ENCODE results near the gene POU2F3. TPM values are rescaled to one million over a fixed set of nuclear protein-coding genes. Genes with fewer than 3 reads are reported as not detected.

The POU2F3 gene
- total RNA-seq, 1 donor from 2014 or later = not detected

DNA sequence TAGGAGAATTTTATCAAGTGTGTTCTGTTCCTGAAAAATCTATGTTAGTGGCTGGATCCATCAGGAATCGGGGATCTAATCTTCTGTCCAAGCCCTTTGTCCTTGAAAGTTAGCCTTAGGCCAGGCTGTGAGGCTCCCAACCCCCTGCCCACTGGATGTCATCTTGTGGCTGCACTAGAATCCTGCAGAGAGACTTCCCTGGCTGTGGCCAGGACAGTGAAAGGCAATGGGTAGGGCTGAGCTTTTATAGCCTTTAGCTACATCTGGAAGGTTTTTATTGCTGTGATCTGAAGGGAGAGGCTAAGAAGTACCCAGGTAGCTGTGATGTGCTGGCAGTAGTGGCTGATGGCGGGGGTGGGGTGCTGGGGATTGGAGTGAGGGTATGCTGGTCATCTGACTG lies 27.0 kb upstream of the POU2F3 start:
- Mint-ChIP-seq H3K4me1 (ENCODE audit: low read depth) (peaks cover 25% of the 10 kb centered on the region), H3K27ac (ENCODE audit: unreplicated experiment) (no peak overlapping the region), H3K36me3 (ENCODE audit: low read depth) (no peaks in the 10 kb centered on the region), H3K4me3 (ENCODE audit: unreplicated experiment) (no peak overlapping the region), H3K27me3 (ENCODE audit: low read depth) (no peaks in the 10 kb centered on the region), H3K9me3 (ENCODE audit: low read depth) (no peaks in the 10 kb centered on the region)
- TF ChIP-seq, protein P1, sequence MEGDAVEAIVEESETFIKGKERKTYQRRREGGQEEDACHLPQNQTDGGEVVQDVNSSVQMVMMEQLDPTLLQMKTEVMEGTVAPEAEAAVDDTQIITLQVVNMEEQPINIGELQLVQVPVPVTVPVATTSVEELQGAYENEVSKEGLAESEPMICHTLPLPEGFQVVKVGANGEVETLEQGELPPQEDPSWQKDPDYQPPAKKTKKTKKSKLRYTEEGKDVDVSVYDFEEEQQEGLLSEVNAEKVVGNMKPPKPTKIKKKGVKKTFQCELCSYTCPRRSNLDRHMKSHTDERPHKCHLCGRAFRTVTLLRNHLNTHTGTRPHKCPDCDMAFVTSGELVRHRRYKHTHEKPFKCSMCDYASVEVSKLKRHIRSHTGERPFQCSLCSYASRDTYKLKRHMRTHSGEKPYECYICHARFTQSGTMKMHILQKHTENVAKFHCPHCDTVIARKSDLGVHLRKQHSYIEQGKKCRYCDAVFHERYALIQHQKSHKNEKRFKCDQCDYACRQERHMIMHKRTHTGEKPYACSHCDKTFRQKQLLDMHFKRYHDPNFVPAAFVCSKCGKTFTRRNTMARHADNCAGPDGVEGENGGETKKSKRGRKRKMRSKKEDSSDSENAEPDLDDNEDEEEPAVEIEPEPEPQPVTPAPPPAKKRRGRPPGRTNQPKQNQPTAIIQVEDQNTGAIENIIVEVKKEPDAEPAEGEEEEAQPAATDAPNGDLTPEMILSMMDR (IDR thresholded peaks at IDR 0.05) = no peak
- DNase-seq (ENCODE audit: low spot score) = no peak

DNA sequence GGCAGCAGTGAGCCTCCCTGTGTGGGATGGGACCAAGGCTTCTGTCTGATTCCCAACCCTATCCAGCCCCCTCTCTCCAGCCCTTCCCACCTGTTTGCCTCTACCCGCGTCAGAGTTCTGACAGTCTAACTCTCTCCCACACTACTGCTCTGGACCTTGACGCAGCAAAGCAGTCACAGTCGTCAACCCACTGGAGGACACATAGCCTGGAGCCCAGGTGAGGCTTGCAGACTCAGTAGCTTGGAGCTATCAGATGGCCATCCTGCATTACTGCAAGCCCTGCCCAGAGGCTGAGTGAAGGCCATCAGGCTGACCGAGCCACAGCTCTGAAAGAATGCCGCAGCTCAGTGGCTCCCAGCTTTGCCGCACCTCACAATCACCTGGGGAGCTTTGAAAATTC lies 25.4 kb upstream of the POU2F3 start:
- no peak overlapping the region for H3K4me3 Mint-ChIP-seq (ENCODE audit: unreplicated experiment)
- H3K9me3 Mint-ChIP-seq (ENCODE audit: low read depth) = no peaks in the 10 kb centered on the region
- peaks cover 36% of the 10 kb centered on the region for H3K4me1 Mint-ChIP-seq (ENCODE audit: low read depth)
- DNase-seq (ENCODE audit: low spot score) = no peak
- no peak overlapping the region for H3K27ac Mint-ChIP-seq (ENCODE audit: unreplicated experiment)
- TF ChIP-seq, protein P1 (IDR thresholded peaks at IDR 0.05) = no peak
- H3K36me3 Mint-ChIP-seq (ENCODE audit: low read depth) = no peaks in the 10 kb centered on the region
- no peaks in the 10 kb centered on the region for H3K27me3 Mint-ChIP-seq (ENCODE audit: low read depth)

DNA sequence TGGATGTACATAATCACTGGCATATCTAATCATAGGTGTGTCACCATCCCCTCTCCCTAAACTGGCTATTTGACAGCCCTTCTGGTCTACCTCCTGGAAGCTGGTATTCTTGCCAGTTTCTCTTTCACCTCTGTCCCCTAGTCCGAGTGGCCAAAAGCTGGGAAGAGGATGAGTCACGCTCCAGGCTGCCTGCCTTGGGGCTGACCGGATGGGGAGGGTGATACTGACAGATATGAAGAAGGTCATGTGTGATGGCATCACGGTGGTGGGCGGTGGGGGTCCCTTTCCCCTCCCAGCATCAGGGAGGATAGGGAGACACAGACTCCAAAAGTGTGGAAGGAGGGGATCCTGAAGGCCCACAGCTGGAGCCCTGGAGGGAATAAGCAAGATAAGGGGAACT lies 24.3 kb upstream of the POU2F3 start:
- TF ChIP-seq, protein P1 (IDR thresholded peaks at IDR 0.05) = no peak
- no peaks in the 10 kb centered on the region for H3K36me3 Mint-ChIP-seq (ENCODE audit: low read depth)

DNA sequence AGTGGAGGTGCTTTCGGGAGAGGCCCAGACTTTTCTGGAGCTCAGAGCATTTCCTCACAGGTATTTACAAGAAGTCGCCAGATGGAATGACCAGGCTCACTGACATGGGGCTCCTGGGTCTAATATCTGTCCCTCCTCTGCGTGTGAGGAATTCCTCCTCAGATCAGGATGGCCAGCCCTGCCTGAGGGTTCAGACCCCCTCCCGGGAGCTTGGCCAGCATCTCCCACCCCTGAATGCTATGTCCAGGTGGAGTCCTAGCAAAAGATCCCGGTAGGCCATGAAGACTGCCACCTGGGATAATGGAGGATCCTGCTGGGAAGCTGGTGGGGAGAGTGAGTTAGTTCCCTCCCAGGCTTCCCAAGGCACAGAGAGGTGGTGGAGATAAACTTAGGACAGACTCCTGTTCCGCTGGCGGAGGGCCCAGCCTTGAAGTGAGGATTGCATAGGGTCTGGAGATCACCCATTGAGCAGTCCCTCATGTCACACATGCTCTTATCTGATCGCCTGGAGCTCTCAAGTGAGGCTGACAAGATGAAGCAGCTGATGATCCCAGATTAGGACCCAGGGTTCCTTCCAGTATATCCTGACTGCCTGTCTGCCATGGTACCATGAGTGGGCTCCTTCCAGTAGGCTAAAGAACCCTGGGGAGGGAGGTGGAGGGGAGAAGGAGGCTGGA lies 23.4 kb upstream of the POU2F3 start:
- no peak for DNase-seq (ENCODE audit: low spot score)
- Mint-ChIP-seq H3K4me1 (ENCODE audit: low read depth) (peaks cover 27% of the 10 kb centered on the region), H3K9me3 (ENCODE audit: low read depth) (no peaks in the 10 kb centered on the region)

More for the DNA sequence above, 24.3 kb upstream of the POU2F3 start:
- no peaks in the 10 kb centered on the region for H3K27me3 Mint-ChIP-seq (ENCODE audit: low read depth)
- no peak for DNase-seq (ENCODE audit: low spot score)
- peak overlapping the region; percentile 34 for H3K27ac Mint-ChIP-seq (ENCODE audit: unreplicated experiment)
- H3K4me1 Mint-ChIP-seq (ENCODE audit: low read depth) = peaks cover 29% of the 10 kb centered on the region
- no peak overlapping the region for H3K4me3 Mint-ChIP-seq (ENCODE audit: unreplicated experiment)
- no peaks in the 10 kb centered on the region for H3K9me3 Mint-ChIP-seq (ENCODE audit: low read depth)

DNA sequence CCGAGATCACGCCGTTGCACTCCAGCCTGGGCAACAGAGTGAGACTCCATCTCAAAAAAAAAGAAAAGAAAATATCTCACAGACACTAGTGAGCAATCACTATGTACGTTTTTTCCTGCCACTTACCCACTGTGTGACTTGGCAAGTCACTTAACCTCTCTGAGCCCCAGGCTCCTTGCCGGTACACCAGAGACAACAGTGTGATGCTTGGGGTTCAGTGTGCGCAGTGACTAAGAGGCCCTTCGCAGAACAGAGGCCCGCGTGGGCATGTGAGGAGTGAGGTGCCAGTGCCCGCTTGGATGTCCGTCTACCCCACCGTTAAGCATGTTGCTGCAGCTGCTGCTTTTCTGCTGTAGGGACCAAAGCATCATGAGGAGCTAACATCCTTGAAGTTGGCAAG lies 22.4 kb upstream of the POU2F3 start:
- TF ChIP-seq, protein P1 (IDR thresholded peaks at IDR 0.05) = no peak
- H3K4me3 Mint-ChIP-seq (ENCODE audit: unreplicated experiment) = no peak overlapping the region

More for the DNA sequence above, 23.4 kb upstream of the POU2F3 start:
- TF ChIP-seq, protein P1 (IDR thresholded peaks at IDR 0.05) = no peak
- no peaks in the 10 kb centered on the region for H3K27me3 Mint-ChIP-seq (ENCODE audit: low read depth)
- no peak overlapping the region for H3K4me3 Mint-ChIP-seq (ENCODE audit: unreplicated experiment)
- no peaks in the 10 kb centered on the region for H3K36me3 Mint-ChIP-seq (ENCODE audit: low read depth)
- H3K27ac Mint-ChIP-seq (ENCODE audit: unreplicated experiment) = no peak overlapping the region

More for the DNA sequence above, 22.4 kb upstream of the POU2F3 start:
- Mint-ChIP-seq H3K4me1 (ENCODE audit: low read depth) (peaks cover 20% of the 10 kb centered on the region), H3K27me3 (ENCODE audit: low read depth) (no peaks in the 10 kb centered on the region), H3K27ac (ENCODE audit: unreplicated experiment) (no peak overlapping the region), H3K9me3 (ENCODE audit: low read depth) (no peaks in the 10 kb centered on the region), H3K36me3 (ENCODE audit: low read depth) (no peaks in the 10 kb centered on the region)
- DNase-seq (ENCODE audit: low spot score) = no peak
